Femur (tissue), 1 donor: ENCODE results near the gene ELAVL2.

Experiments used
- DNase-seq: peaks from one replicate; pipeline ENCODE4 v3.0.0-alpha.2; 2017

Gene ELAVL2

GRCh38 chr9:23821375-23822181 is 4.5 kb downstream of the ELAVL2 start:
- peak; percentile 61 for DNase-seq

GRCh38 chr9:23820451-23821374 is 5.3 kb downstream of the ELAVL2 start:
- DNase-seq, result peak; percentile 26

- no peak for DNase-seq
Observed at GRCh38 chr9:23819403-23819802, 6.6 kb downstream of the ELAVL2 start.

GRCh38 chr9:23814243-23814642 is 11.8 kb downstream of the ELAVL2 start:
- DNase-seq, result no peak

GRCh38 chr9:23812673-23813072 is 13.4 kb downstream of the ELAVL2 start:
- no peak for DNase-seq

- DNase-seq, result no peak
Observed at GRCh38 chr9:23811633-23812032, 14.4 kb downstream of the ELAVL2 start.

- no peak for DNase-seq
Observed at GRCh38 chr9:23803216-23803615, 22.8 kb downstream of the ELAVL2 start.

GRCh38 chr9:23801523-23801922 is 24.5 kb downstream of the ELAVL2 start:
- no peak for DNase-seq

- no peak for DNase-seq
Observed at GRCh38 chr9:23799521-23799920, 26.5 kb downstream of the ELAVL2 start.

- no peak for DNase-seq
Observed at GRCh38 chr9:23798325-23798724, 27.7 kb downstream of the ELAVL2 start.

GRCh38 chr9:23796209-23796608 is 29.8 kb downstream of the ELAVL2 start:
- DNase-seq, result no peak

GRCh38 chr9:23790351-23791260 is 35.4 kb downstream of the ELAVL2 start:
- DNase-seq, result no peak

GRCh38 chr9:23789529-23790254 is 36.3 kb downstream of the ELAVL2 start:
- DNase-seq, result no peak

GRCh38 chr9:23784962-23785361 is 41.1 kb downstream of the ELAVL2 start:
- DNase-seq, result no peak

GRCh38 chr9:23783509-23783908 is 42.5 kb downstream of the ELAVL2 start:
- no peak for DNase-seq

- DNase-seq, result peak; percentile 19
Observed at GRCh38 chr9:23779220-23779619, 46.8 kb downstream of the ELAVL2 start.

- no peak for DNase-seq
Observed at GRCh38 chr9:23777328-23777727, 48.7 kb downstream of the ELAVL2 start.

GRCh38 chr9:23775549-23775948 is 50.5 kb downstream of the ELAVL2 start:
- DNase-seq, result no peak

GRCh38 chr9:23774266-23774665 is 51.8 kb downstream of the ELAVL2 start:
- DNase-seq, result no peak

- no peak for DNase-seq
Observed at GRCh38 chr9:23772385-23772783, 53.7 kb downstream of the ELAVL2 start.

GRCh38 chr9:23771746-23772384 is 54.2 kb downstream of the ELAVL2 start:
- DNase-seq, result no peak
